ENCODE data around the gene INO80E.

DNA sequence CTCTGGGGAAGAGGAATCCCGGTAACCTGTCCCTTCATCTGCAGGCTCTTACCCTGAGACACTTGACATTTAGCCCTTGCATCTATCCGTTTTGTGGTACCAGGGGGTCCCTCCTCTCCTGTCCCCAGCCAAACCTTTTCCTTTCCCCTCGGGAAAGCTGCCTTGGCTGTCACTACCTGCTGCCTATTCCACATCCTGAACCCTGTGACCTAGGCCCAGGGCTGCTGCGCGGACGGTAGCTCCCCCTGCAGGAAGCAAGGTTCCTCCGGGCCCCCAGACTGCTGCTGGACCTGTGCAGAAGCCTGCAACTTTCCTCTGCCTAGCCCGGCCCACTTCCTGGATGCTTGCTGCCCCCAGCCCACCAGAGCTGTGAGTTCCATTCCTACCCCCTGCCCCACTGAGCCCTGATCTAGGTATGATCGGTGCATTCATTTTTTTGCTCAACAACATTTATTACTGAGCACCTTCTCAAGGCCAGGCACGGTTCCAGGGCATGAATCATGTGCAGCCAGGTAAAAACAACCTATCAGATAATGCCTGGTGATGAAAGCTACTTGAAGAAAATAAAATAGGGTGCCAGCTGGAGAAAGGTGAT, 59.0 kb downstream of the INO80E start:
- TF ChIP-seq PPARA (CRISPR knock-in tag; IDR thresholded peaks at IDR 0.05; ENCODE audit: borderline replicate concordance) (no peak), ZFP3 (CRISPR knock-in tag; IDR thresholded peaks at IDR 0.05) (no peak)
